HG03280 (cell line): ENCODE data around the gene CDH22.

Experiments
- ATAC-seq: cut with Tn5 transposase; IDR thresholded peaks from one replicate; pipeline ENCODE4 v1.9.1; 2021; ENCODE audit warnings: mild to moderate bottlenecking, moderate library complexity; ENCODE audit not compliant: unreplicated experiment

CDH22 gene

GRCh38 chr20:46269372-46269771 is 38.9 kb downstream of the CDH22 start:
- no peak for ATAC-seq

- ATAC-seq: no peak
Measured at GRCh38 chr20:46268662-46269061, 39.6 kb downstream of the CDH22 start.

DNA sequence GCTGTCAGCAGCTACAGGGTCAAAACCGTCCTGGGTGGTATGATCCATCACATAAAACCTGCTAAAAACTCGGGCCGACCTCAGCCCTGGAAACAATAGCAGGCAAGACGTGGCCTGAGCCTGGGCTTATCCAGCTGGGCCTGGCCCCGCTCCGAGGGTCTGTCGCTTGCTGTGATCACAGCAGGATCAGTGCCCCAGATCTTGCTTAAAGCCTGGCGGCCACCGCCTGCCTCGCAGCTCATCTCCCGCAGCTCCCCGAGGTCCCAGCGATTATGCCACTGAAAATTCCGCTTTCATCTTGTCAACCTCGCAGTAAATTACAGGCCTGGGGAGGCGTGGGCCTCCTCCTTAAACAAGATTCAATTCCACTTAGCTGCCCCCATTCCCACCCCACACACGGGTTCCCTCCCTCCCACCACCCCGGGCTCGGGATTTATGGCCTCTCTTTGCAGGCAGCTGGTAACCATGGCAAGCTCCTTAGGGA is 40.1 kb downstream of the CDH22 start:
- no peak for ATAC-seq

DNA sequence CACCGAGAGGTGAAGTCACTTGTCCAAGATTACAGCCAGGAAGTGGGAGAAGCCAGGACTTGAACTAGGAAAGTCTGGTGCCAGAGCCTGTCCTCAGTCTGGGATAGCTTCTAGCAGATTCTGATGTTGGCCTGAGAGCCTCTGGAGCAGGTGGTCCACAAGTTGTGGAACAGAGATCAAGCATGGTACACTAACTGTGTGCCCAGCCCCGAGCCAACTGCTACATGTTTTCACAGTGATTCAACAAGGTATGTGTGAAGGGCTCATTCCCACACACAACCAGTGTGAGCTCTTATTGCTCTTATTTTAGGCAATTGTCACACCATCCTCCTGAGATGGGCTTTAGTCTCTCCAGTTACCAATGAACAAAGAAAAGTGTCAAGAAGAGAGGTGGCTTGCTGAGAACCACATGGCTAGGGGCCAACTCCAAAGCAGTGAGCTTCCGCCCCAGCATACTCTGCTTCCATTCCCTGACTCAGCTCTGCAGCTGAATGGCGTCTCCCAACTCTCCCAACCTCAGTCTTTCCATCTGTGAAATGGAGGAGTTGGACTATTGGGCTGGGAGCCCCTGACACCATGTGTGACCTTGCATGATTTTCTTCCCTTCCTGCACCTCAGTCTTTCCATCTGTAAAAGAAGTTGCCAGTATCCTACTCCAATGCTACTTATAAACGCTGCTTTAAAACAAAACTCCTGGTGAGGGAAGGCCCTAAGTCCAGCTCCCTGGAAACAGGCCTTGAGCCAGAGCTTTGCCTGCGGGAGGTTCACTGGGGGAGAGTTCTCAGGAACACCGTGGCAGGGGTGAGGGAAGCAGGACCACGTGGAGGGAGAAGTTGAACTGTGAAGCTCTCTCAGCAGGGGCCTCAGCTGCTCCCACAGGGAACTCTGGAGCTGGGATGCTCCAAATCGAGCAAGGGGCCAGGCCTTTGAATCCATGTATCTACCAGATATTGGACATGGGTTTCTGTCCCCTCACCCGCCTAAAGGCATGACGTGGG is 40.9 kb downstream of the CDH22 start:
- no peak for ATAC-seq

- no peak for ATAC-seq
Measured at GRCh38 chr20:46265539-46265938, 42.8 kb downstream of the CDH22 start.

DNA sequence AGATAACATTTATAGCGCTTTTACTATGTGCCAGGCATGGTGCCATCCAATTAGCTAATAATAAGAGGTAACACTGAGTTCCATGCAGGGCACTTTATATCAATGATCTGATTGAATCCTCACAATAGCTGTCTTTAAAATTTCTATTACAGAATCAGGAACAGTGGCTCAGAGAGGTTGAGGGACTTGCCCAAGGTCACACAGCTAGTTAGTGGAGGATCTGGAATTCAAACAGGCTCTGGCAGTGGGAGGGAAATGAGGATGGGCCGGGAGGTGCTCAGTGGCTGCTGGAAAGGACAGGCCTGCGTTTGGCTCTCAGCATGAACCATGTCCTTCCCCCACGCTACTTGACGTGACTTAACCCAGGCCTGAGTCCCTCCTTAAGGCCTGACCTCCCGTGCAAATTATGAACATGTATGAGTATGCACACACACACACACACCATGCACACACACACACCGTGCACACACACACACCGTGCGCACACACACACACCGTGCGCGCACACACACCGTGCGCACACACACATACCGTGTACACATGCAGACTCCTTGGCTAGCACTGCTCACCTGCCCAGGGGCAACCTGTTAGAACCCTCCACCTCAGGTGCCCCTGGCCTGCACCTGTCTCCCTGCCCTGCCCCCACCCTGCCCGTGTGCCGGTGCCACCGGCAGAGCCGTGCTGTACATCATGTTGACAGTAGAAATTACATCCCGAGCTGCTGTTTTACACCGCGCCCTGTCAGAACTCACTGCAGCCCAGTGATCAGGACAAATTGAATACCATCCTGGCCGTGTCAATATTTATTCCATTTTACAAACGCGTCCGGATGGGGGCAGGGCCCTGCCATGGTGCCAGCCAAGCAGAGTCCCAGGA is 43.7 kb downstream of the CDH22 start:
- ATAC-seq: no peak

GRCh38 chr20:46261456-46262253 is 46.6 kb downstream of the CDH22 start:
- no peak for ATAC-seq

DNA sequence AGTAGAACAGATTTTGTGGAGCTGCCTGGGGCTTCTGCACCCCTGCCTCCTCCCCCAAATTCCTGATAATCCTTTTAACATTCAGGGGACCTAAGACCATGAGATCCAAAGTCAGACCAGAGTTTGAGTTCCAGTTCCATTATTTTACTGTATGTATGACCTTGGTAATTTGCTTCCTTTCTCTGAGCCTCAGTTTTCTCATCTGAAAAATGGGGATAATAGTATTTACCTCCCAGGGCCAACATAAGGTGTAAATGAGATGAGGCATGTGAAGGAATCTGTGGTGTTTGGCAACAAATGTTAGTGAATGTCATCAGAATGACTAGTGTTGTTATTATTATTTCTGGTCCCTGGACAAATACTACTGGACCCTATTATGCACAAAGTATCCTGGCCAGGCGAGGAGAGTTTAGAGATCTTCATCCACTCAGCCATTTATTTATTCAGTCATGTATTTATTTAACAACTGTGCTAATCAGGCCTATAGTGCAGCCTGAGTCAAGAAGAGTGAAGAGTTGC is 47.3 kb downstream of the CDH22 start:
- ATAC-seq: no peak

GRCh38 chr20:46260480-46260879 is 47.8 kb downstream of the CDH22 start:
- ATAC-seq: no peak

DNA sequence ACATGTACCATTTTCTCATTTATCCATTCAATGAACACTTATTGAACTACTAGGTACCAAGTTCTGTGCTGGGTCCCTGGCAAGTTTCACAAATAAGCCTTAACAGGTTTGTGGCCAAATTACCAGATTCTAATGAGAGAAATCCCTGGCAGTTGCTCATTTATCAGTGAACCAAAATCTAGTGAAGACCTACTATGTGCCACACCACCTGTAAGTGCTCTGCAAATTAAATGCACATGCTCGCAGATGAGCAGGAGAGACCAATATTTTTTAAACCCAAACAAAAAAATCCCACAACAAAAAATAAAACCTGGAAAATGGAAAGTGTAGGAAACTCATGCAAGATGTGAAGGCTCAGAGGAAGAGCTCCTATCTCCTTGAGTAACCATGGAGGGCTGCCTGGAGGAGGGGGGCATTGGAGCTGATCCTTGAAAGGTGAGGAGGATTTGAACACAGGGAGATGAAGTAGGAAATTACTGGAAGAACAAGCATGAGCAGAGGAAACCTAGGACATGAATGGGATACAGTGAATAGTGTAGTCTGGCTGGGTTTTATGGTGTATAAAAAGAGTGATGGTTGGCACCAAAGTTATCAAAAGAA is 48.9 kb downstream of the CDH22 start:
- ATAC-seq: no peak

DNA sequence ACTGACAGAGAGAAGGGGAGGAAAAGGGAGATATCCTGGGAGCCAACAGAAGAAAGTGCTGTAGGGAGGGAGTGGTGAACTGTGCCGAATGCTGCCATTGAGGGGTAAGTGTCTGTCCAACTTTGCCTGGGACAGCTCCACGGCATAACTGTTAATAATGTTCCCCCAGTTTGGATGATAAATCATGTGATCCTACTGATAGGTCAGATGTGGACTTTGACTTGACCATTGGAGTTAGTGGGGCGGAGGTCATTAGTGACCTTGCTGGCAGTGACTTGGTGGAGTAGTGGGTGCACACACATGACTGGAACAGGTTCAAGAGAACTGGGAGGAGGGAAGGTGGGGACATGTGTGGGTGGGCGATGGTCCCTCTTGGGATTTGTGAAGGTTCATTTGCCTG is 50.4 kb downstream of the CDH22 start:
- ATAC-seq: no peak

DNA sequence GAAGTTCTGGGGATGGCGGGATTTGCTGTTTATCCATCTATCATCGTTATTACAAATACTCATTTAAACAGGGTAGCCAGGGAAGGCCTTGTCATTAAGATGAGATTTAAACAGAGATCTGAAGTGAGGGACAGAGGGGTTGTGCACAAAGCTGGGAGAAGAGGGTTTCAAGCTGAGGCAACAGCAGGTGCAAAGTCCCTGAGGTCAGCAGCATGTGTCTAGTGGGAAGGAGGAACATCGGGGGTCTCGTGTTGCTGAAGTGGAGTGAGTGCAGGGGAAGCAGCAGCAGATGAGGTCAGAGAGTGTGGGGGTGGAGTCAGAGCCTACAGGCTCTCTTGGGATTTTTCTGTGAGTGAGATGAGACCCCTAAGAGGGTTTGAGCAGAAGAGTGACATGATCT is 52.0 kb downstream of the CDH22 start:
- no peak for ATAC-seq

DNA sequence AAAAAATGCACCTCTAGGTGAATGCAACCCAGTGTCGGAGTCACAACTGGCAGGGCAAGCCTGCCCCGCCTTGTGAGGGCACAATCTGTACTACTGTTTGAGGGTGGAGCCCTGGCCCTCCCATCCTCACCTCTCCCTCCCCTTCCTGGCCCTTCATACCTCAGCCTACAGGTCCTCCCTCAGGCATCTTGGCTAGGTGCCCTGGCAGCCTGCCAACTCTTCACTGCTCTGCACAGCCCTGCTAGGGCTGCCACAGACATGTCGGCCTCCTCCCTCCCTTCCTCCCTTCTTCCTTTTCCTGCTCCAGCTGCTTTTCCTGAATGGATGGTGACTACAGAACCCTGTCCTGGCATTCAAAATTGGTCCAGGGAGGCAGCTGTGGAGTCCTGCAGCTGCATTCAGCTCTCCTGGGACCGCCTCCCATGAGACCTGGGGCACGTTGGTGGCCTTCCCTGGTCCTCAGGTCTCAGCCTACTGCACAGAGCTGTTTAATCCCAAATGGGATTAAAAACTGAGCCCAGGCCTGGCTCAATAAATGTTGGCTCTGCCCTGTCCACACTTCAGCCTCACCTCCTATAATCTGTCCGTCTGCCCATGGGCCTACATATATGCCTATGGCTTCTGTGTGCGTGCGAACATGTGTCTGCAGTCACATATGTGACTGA is 52.7 kb downstream of the CDH22 start:
- no peak for ATAC-seq

DNA sequence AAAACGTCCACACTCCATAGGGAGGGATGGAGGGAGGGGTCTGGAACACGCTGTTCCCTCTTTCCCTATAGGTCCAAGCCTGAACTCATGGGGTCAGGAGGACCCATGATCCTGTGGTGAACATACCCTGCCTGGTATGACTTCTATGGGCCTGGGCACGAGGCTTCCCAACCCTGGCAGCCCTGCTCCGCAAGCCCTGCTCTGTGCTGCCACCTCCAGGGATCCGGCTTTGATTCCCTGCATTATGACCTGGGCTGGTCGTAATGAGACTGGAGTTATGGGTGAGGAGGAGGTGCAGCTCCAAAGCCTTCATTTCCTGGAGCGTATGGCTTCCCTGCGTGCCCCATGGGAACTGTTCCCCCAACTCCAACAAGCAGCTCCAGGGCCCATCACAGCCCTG is 54.9 kb downstream of the CDH22 start:
- no peak for ATAC-seq

GRCh38 chr20:46252352-46253091 is 55.8 kb downstream of the CDH22 start:
- no peak for ATAC-seq

DNA sequence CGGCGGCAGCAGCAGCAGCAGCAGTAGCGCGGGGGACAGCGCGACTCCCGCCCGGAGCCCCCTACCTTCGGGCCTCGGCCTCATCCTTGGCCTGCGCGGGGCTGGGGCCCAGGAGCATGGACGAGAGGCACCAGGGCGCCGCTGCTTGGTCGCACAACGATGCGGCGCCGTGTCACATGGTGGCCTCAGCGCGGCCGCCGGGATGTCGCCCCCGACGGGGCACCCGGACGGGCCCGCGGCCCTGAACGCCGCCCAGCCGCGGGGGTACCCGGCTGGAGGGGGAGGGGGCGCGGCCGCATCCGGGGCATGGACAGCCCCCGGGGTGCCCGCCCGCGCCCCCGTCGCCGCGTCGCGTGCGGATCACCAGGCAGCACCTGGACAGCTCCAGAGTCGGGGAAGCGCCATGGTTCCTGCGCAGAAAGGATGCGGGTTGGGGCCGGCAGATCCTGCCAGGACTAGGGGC is 57.1 kb downstream of the CDH22 start:
- ATAC-seq: no peak

GRCh38 chr20:46250772-46251171 is 57.5 kb downstream of the CDH22 start:
- no peak for ATAC-seq

DNA sequence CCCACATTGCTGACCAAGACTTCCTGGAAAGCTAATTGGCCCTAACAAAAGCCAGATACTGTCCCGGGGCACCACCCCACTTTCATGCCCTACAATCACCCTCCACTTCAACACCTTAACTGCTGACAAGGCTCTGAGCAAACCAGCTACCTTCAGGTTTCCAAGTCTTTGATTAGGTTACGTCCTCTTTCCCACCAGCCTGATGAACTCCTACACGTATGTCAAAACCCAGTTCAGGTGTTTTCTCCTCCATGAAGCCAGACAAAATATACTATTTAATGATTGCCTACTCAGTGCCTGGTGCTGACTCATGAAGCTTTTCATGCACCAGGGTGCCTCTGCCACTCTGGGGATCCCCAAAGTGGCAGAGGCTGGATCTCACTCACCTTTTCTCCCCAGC is 58.6 kb downstream of the CDH22 start:
- no peak for ATAC-seq

GRCh38 chr20:46246559-46246958 is 61.7 kb downstream of the CDH22 start:
- ATAC-seq: no peak
